HG02938 (cell line): ENCODE data around the gene IL19.
A peak's percentile ranks its signal among the peaks of the same experiment; 100 is the strongest.
"Not testable (repeated sequence)": the region's sequence is repeated elsewhere in the genome, so short reads cannot be mapped to it uniquely, and the experiment has no call there.

Experiments used
- ATAC-seq: cut with Tn5 transposase; IDR thresholded peaks from one replicate; pipeline ENCODE4 v1.9.1; 2021; ENCODE audit warnings: mild to moderate bottlenecking, moderate library complexity; ENCODE audit not compliant: unreplicated experiment

The IL19 gene

GRCh38 chr1:206739411-206740076, 31.0 kb upstream of the IL19 start:
- peak; percentile 84 for ATAC-seq

GRCh38 chr1:206741142-206741701, 29.4 kb upstream of the IL19 start:
- ATAC-seq: no peak

GRCh38 chr1:206742719-206743383, 27.7 kb upstream of the IL19 start:
- no peak for ATAC-seq

GRCh38 chr1:206744683-206745082, 25.9 kb upstream of the IL19 start:
- no peak for ATAC-seq

GRCh38 chr1:206745301-206745700, 25.3 kb upstream of the IL19 start:
- ATAC-seq: no peak

- ATAC-seq: no peak
These were observed 22.1 kb upstream of the IL19 start for GRCh38 chr1:206748348-206749030.

- ATAC-seq: no peak
These were observed 18.7 kb upstream of the IL19 start for GRCh38 chr1:206751891-206752290.

- no peak for ATAC-seq
These were observed 18.1 kb upstream of the IL19 start for GRCh38 chr1:206752481-206752880.

- ATAC-seq: no peak
These were observed 17.4 kb upstream of the IL19 start for GRCh38 chr1:206753141-206753540.

- ATAC-seq: no peak
These were observed 16.6 kb upstream of the IL19 start for GRCh38 chr1:206754011-206754410.

GRCh38 chr1:206757524-206758266, 12.9 kb upstream of the IL19 start:
- ATAC-seq: no peak

- no peak for ATAC-seq
These were observed 10.0 kb upstream of the IL19 start for GRCh38 chr1:206760590-206760989.

GRCh38 chr1:206761159-206761768, 9.3 kb upstream of the IL19 start:
- no peak for ATAC-seq

- ATAC-seq: not testable (repeated sequence)
These were observed 7.7 kb upstream of the IL19 start for GRCh38 chr1:206762741-206763364.

- not testable (repeated sequence) for ATAC-seq
These were observed 4.8 kb upstream of the IL19 start for GRCh38 chr1:206765771-206766170.

- ATAC-seq: peak; percentile 38
These were observed 4.2 kb upstream of the IL19 start for GRCh38 chr1:206766251-206766856.

GRCh38 chr1:206768472-206769303, 1.9 kb upstream of the IL19 start:
- ATAC-seq: peak; percentile 7

- ATAC-seq: peak; percentile 72
These were observed 1.3 kb upstream of the IL19 start for GRCh38 chr1:206769304-206769731.

- ATAC-seq: no peak
These were observed 742 bp downstream of the IL19 start for GRCh38 chr1:206771338-206771692.
